CD14-positive monocyte (primary cell): ENCODE measurements around the gene MIPOL1. TPM values are rescaled to one million over a fixed set of nuclear protein-coding genes. Genes with fewer than 3 reads are reported as not detected.

ENCODE experiments used
- DNase-seq, 3 donors: peaks; one replicate each; pipeline ENCODE4 v3.0.0-alpha.2; 2011 to 2022
- H2AFZ ChIP-seq: 2 replicates; pipeline ENCODE4 v1.6.0; 2012; ENCODE audit warnings: mild to moderate bottlenecking, low read depth, low read length, inconsistent platforms; ENCODE audit not compliant: insufficient read depth, poor library complexity, severe bottlenecking
- H3K27ac ChIP-seq, 2 donors: 1 replicate in 1 of 2; 2 replicates in 1 of 2; pipeline ENCODE4 v1.5.1; 2012 to 2013; ENCODE audit warnings: low read length in 2 of 2, control low read depth in 1 of 2, inconsistent platforms in 1 of 2, low read depth in 1 of 2, mild to moderate bottlenecking in 1 of 2
- H3K27me3 ChIP-seq, 2 donors: one replicate each; pipeline versions ENCODE4 v1.6.0 to v1.6.1; 2011 to 2013; ENCODE audit warnings: low read length in 2 of 2; ENCODE audit not compliant: control insufficient read depth in 2 of 2, insufficient read depth in 2 of 2
- H3K36me3 ChIP-seq, 2 donors: replicated peaks in 1 of 2; 1 replicate in 1 of 2; 2 replicates in 1 of 2; pipeline versions ENCODE4 v1.5.1 to v1.6.1; 2012 to 2013; ENCODE audit warnings: low read length in 2 of 2, control low read depth in 1 of 2, inconsistent platforms in 1 of 2, mild to moderate bottlenecking in 1 of 2; ENCODE audit not compliant: insufficient read depth in 2 of 2, control insufficient read depth in 1 of 2
- H3K4me1 ChIP-seq, 2 donors: 1 replicate in 1 of 2; 2 replicates in 1 of 2; pipeline versions ENCODE4 v1.5.1 to v1.6.1; 2012 to 2013; ENCODE audit warnings: low read length in 2 of 2, control low read depth in 1 of 2, inconsistent platforms in 1 of 2, mild to moderate bottlenecking in 1 of 2, moderate library complexity in 1 of 2; ENCODE audit not compliant: insufficient read depth in 2 of 2, control insufficient read depth in 1 of 2
- H3K4me2 ChIP-seq: replicated peaks from 2 replicates; pipeline ENCODE3; 2012; ENCODE audit warnings: low read length, moderate library complexity, mild to moderate bottlenecking; ENCODE audit not compliant: poor library complexity, severe bottlenecking; ENCODE audit errors: extremely low read depth
- H3K4me3 ChIP-seq, 3 experiments: fragments of 200-600 bp in 1 of 3; sonication (generic) in 1 of 3; replicated peaks in 1 of 3; 1 replicate in 2 of 3; 2 replicates in 1 of 3; pipeline ENCODE4 v1.5.1; 2011 to 2013; ENCODE audit warnings: low read length in 3 of 3, mild to moderate bottlenecking in 3 of 3, control low read depth in 2 of 3, low read depth in 2 of 3, inconsistent platforms in 1 of 3, moderate library complexity in 1 of 3
- H3K79me2 ChIP-seq: 2 replicates; pipeline ENCODE4 v1.6.0; 2012; ENCODE audit warnings: mild to moderate bottlenecking, control low read depth, inconsistent platforms, low read length, moderate library complexity; ENCODE audit not compliant: insufficient read depth
- H3K9ac ChIP-seq: 2 replicates; pipeline ENCODE4 v1.6.0; 2017; ENCODE audit warnings: low read length, mild to moderate bottlenecking; ENCODE audit not compliant: insufficient read depth, poor library complexity, severe bottlenecking
- H3K9me3 ChIP-seq, 2 donors: replicated peaks in 1 of 2; 1 replicate in 1 of 2; 2 replicates in 1 of 2; pipeline versions ENCODE4 v1.5.1 to v1.6.1; 2012 to 2013; ENCODE audit warnings: low read length in 2 of 2, control low read depth in 1 of 2; ENCODE audit not compliant: control insufficient read depth in 1 of 2, insufficient read depth in 1 of 2
- H4K20me1 ChIP-seq: 2 replicates; pipeline ENCODE4 v1.6.0; 2012; ENCODE audit warnings: mild to moderate bottlenecking, low read length, control low read depth, moderate library complexity; ENCODE audit not compliant: insufficient read depth
- H3K27ac Mint-ChIP-seq, 7 donors: one replicate each; pipeline ENCODE4 v1.8.0; 2020; ENCODE audit warnings: mild to moderate bottlenecking in 7 of 7, mixed read lengths in 7 of 7, moderate library complexity in 6 of 7, inconsistent platforms in 2 of 7
- H3K27me3 Mint-ChIP-seq, 3 donors: one replicate each; pipeline ENCODE4 v1.8.0; 2021 to 2022; ENCODE audit warnings: low read depth in 3 of 3, mild to moderate bottlenecking in 3 of 3, mixed read lengths in 3 of 3, moderate library complexity in 3 of 3, inconsistent platforms in 1 of 3
- H3K36me3 Mint-ChIP-seq, 2 donors: one replicate each; pipeline ENCODE4 v1.8.0; 2020; ENCODE audit warnings: mixed read lengths in 2 of 2, inconsistent platforms in 1 of 2, mild to moderate bottlenecking in 1 of 2
- H3K4me1 Mint-ChIP-seq: one replicate; pipeline ENCODE4 v1.8.0; 2020; ENCODE audit warnings: mild to moderate bottlenecking, mixed read lengths
- H3K4me3 Mint-ChIP-seq, 2 donors: one replicate each; pipeline ENCODE4 v1.8.0; 2020; ENCODE audit warnings: mild to moderate bottlenecking in 2 of 2, mixed read lengths in 2 of 2, moderate library complexity in 1 of 2
- H3K9me3 Mint-ChIP-seq, 7 donors: one replicate each; pipeline ENCODE4 v1.8.0; 2020 to 2022; ENCODE audit warnings: mixed read lengths in 7 of 7, mild to moderate bottlenecking in 6 of 7, moderate library complexity in 6 of 7, inconsistent platforms in 2 of 7
- WGBS: methylation state at CpG from one replicate; pipeline ENCODE4 v1.1.5; 2013; ENCODE audit warnings: missing lambda C conversion rate; ENCODE audit not compliant: insufficient coverage; 5-methylcytosine and 5-hydroxymethylcytosine counted together
- intact Hi-C, 2 donors: fragments of 100-400 bp; cut with micrococcal nuclease; formaldehyde crosslinking; loops; one replicate each; pipeline versions ENCODE4 v1.15.0 to v1.15.1; 2023
- polyA plus RNA-seq, 3 donors: library from polyadenylated mRNA; depleted of rRNA in 1 of 3; unstranded in 2 of 3; stranded (reverse) in 1 of 3; fragments of 300-500 nt in 2 of 3; fragments of >200 nt in 1 of 3; fragmentation: Illumina TruSeq in 2 of 3; gene quantifications; 1 replicate in 2 of 3; 2 replicates in 1 of 3; pipeline ENCODE4 v1.2.3, GENCODE V29; 2012 to 2021
- TF ChIP-seq, protein P1 (sequence below): fragments of 200-600 bp; IDR thresholded peaks from one replicate; pipeline ENCODE4 v1.8.0; 2022; ENCODE audit warnings: antibody characterized with exemption, mild to moderate bottlenecking

Gene MIPOL1
- polyA plus RNA-seq, 3 donors: not detected

DNA sequence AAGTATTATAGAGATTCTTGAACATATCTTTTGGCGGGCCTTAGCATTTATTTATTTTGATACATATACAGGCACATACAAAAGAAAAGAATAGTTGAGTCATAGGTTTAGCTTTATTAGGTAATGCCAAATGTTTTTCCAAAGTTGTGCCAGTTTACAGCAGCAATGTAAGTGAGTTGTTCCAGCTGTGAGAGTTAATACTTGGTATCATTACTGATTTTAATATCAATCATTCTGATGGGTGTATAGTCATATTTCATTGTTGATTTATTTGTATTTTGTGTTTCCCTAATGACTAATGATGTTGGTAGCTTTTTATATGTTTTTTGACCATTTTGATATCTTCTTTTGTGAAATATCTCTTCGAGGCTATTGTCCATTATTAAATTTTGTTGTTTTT is 122.4 kb downstream of the MIPOL1 start:
- Histone ChIP-seq H3K4me3 (no peak overlapping the region), H4K20me1 (no peaks in the 10 kb centered on the region), H3K9ac (no peak overlapping the region), H3K79me2 (no peaks in the 10 kb centered on the region), H3K27ac (no peak overlapping the region), H2AFZ (no peak overlapping the region), H3K4me1 (no peaks in the 10 kb centered on the region), H3K4me2 (no peak overlapping the region), H3K9me3 (no peaks in the 10 kb centered on the region), H3K36me3 (no peaks in the 10 kb centered on the region), H3K27me3 (no peaks in the 10 kb centered on the region)
- H3K9me3 Mint-ChIP-seq: peaks cover 0 to 3% (median 2%) of the 10 kb centered on the region in 7 donors
- H3K36me3 Mint-ChIP-seq: no peaks in the 10 kb centered on the region
- intact Hi-C loops: no loop called here
- no peaks in the 10 kb centered on the region for H3K27me3 Mint-ChIP-seq
- no CpG with 5 or more reads among the region's 2 CpGs for WGBS
- TF ChIP-seq, protein P1, sequence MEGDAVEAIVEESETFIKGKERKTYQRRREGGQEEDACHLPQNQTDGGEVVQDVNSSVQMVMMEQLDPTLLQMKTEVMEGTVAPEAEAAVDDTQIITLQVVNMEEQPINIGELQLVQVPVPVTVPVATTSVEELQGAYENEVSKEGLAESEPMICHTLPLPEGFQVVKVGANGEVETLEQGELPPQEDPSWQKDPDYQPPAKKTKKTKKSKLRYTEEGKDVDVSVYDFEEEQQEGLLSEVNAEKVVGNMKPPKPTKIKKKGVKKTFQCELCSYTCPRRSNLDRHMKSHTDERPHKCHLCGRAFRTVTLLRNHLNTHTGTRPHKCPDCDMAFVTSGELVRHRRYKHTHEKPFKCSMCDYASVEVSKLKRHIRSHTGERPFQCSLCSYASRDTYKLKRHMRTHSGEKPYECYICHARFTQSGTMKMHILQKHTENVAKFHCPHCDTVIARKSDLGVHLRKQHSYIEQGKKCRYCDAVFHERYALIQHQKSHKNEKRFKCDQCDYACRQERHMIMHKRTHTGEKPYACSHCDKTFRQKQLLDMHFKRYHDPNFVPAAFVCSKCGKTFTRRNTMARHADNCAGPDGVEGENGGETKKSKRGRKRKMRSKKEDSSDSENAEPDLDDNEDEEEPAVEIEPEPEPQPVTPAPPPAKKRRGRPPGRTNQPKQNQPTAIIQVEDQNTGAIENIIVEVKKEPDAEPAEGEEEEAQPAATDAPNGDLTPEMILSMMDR: no peak
- no peak for DNase-seq
- no peaks in the 10 kb centered on the region for H3K4me1 Mint-ChIP-seq
- no peak overlapping the region for H3K27ac Mint-ChIP-seq
- H3K4me3 Mint-ChIP-seq: no peak overlapping the region

DNA sequence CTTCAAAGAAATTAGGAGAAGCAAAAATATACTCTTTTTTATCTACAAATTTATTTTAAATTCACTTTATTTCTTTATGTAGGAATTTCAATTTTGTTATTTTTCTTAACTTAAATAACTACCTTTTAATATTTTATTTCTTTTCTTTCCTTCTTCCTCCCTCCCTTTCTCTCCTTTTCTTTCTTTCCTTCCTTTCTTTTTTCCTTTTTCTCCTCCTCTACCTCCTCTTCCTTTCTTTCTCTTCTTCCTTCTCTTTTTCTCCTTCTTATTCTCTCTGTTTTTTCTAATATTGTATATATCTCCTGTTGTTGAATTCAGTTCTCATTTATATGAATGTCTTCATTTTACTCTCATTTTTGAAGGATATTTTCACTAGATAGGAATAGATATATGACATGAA is 127.6 kb downstream of the MIPOL1 start:
- intact Hi-C loops: no loop called here
- no peak for DNase-seq
- no peak overlapping the region for H2AFZ ChIP-seq
- H3K9ac ChIP-seq: no peak overlapping the region
- H3K27me3 Mint-ChIP-seq: no peaks in the 10 kb centered on the region
- H3K27me3 ChIP-seq: no peaks in the 10 kb centered on the region
- H3K9me3 ChIP-seq: no peaks in the 10 kb centered on the region
- no peaks in the 10 kb centered on the region for H3K79me2 ChIP-seq
- no peaks in the 10 kb centered on the region for H3K4me1 ChIP-seq
- H3K36me3 ChIP-seq: no peaks in the 10 kb centered on the region
- no peak overlapping the region for H3K4me3 Mint-ChIP-seq
- TF ChIP-seq, protein P1: no peak
- H4K20me1 ChIP-seq: no peaks in the 10 kb centered on the region
- no peak overlapping the region for H3K27ac Mint-ChIP-seq
- H3K36me3 Mint-ChIP-seq: no peaks in the 10 kb centered on the region
- H3K4me3 ChIP-seq: no peak overlapping the region
- peaks cover 0 to 7% (median 0%) of the 10 kb centered on the region in 7 donors for H3K9me3 Mint-ChIP-seq
- H3K4me2 ChIP-seq: no peak overlapping the region
- H3K27ac ChIP-seq: no peak overlapping the region
- no peaks in the 10 kb centered on the region for H3K4me1 Mint-ChIP-seq
